Thyroid gland (tissue), 4 donors: ENCODE data around the gene RNASEH1.

Experiments used
- POLR2A ChIP-seq, 2 donors: fragments of 450-650 bp; IDR thresholded peaks; one replicate each; pipeline ENCODE4 v1.6.1; 2017; ENCODE audit warnings: antibody characterized with exemption in 2 of 2, mild to moderate bottlenecking in 2 of 2, moderate library complexity in 1 of 2
- TF ChIP-seq, protein P1 (sequence below), 6 experiments: fragments of 200-600 bp in 3 of 6; fragments of 450-650 bp in 3 of 6; sonication (generic) in 3 of 6; IDR thresholded peaks; one replicate each; pipeline ENCODE4 v1.5.1; 2016 to 2019; ENCODE audit warnings: antibody characterized with exemption in 6 of 6, mild to moderate bottlenecking in 2 of 6, inconsistent platforms in 1 of 6, moderate library complexity in 1 of 6

DNA sequence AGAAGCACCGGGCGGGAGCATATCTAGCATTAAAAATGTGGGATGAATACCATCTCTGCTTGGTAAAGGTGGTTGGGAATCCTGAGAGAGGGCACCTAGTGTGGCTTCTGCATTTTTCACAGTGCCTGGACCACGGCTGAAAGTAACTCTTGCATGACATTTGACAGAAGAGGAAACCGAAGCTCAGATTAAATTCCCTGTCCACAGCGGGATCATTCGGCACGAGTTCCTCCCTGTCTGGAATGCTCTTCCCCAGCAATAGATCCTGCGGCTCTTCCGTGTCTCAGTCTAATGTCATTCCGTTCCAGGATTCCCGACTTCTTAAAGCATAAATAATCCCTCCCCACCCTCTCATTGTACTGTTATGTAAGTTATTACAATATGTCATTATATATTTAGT, 16.0 kb upstream of the RNASEH1 start:
- TF ChIP-seq, protein P1, sequence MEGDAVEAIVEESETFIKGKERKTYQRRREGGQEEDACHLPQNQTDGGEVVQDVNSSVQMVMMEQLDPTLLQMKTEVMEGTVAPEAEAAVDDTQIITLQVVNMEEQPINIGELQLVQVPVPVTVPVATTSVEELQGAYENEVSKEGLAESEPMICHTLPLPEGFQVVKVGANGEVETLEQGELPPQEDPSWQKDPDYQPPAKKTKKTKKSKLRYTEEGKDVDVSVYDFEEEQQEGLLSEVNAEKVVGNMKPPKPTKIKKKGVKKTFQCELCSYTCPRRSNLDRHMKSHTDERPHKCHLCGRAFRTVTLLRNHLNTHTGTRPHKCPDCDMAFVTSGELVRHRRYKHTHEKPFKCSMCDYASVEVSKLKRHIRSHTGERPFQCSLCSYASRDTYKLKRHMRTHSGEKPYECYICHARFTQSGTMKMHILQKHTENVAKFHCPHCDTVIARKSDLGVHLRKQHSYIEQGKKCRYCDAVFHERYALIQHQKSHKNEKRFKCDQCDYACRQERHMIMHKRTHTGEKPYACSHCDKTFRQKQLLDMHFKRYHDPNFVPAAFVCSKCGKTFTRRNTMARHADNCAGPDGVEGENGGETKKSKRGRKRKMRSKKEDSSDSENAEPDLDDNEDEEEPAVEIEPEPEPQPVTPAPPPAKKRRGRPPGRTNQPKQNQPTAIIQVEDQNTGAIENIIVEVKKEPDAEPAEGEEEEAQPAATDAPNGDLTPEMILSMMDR (IDR thresholded peaks at IDR 0.05), result no peak
- no peak for TF ChIP-seq POLR2A (IDR thresholded peaks at IDR 0.05)
